ENCODE data around the gene TMF1.

GRCh38 chr3:69048990-69049389 is 3.1 kb downstream of the TMF1 start:
- no peak for TF ChIP-seq CTCF (IDR thresholded peaks at IDR 0.05; ENCODE audit: low read depth, low read length, poor library complexity, severe bottlenecking)
- TF ChIP-seq EZH2phosphoT487 (IDR thresholded peaks at IDR 0.05; ENCODE audit: borderline replicate concordance, low read length), result no peak
